ENCODE data around the gene DUSP15. TPM values are rescaled to one million over a fixed set of nuclear protein-coding genes. Genes with fewer than 3 reads are reported as not detected.

The DUSP15 gene
- total RNA-seq, 1 experiment from 2014 or later = not detected

- no peak overlapping the region for H3K4me2 ChIP-seq (ENCODE audit: low read length)
- H3K36me3 ChIP-seq (ENCODE audit: control insufficient read depth in 1 of 2, insufficient read depth in 2 of 2, low read length in 2 of 2) = no peaks in the 10 kb centered on the region
- H2AFZ ChIP-seq (ENCODE audit: low read depth, low read length, poor library complexity, severe bottlenecking) = no peak overlapping the region
- ChIA-PET RAD21 (ENCODE audit: low non-redundant PET in 1 of 2, low total read pairs in 2 of 2, uncharacterized antibody in 2 of 2, unreplicated experiment in 2 of 2) (no interaction called here), CTCF (no interaction called here), POLR2A (no interaction called here)
- H4K20me1 ChIP-seq (ENCODE audit: insufficient read depth) = no peaks in the 10 kb centered on the region
- ATAC-seq (no peak), DNase-seq (ENCODE audit: low read depth, low spot score) (no peak)
- no peaks in the 10 kb centered on the region for H3K9me2 ChIP-seq (ENCODE audit: insufficient read depth)
- no peak for TF ChIP-seq REST (IDR thresholded peaks at IDR 0.05; ENCODE audit: low read depth)
- no peak for TF ChIP-seq ZNF274 (IDR thresholded peaks at IDR 0.05; ENCODE audit: low read depth, low read length)
- TF ChIP-seq CEBPB (IDR thresholded peaks at IDR 0.05; ENCODE audit: low read depth) = no peak
- TF ChIP-seq SP1 (IDR thresholded peaks at IDR 0.05; ENCODE audit: low read depth) = no peak
- no peak for TF ChIP-seq EZH2phosphoT487 (IDR thresholded peaks at IDR 0.05; ENCODE audit: borderline replicate concordance)
- TF ChIP-seq JUND (IDR thresholded peaks at IDR 0.05) = no peak
- no peak for TF ChIP-seq CTCF (IDR thresholded peaks at IDR 0.05 in 2 of 3, conservative IDR thresholded peaks at IDR 0.05 in 1 of 3; ENCODE audit: borderline replicate concordance in 1 of 3, insufficient read depth in 1 of 3, low read depth in 2 of 3, low read length in 2 of 3)
- no peak for TF ChIP-seq POLR2A (IDR thresholded peaks at IDR 0.05; ENCODE audit: borderline replicate concordance, extremely low read depth, insufficient read depth, insufficient read length)
- TF ChIP-seq SIN3A (IDR thresholded peaks at IDR 0.05; ENCODE audit: low read depth) = no peak
- no peak for TF ChIP-seq FOSL1 (IDR thresholded peaks at IDR 0.05; ENCODE audit: low read depth)
- no peak for TF ChIP-seq ZBTB33 (IDR thresholded peaks at IDR 0.05; ENCODE audit: extremely low read depth, insufficient replicate concordance, low read length)
- no peak for TF ChIP-seq RAD21 (IDR thresholded peaks at IDR 0.05; ENCODE audit: low read depth)
- TF ChIP-seq ZFX (IDR thresholded peaks at IDR 0.05) = no peak
- no peak for TF ChIP-seq YY1 (IDR thresholded peaks at IDR 0.05; ENCODE audit: extremely low read depth, insufficient replicate concordance, low read depth, low read length)
- no peak for TF ChIP-seq MAX (IDR thresholded peaks at IDR 0.05)
- no peak for TF ChIP-seq EGR1 (IDR thresholded peaks at IDR 0.05; ENCODE audit: low read depth)
- TF ChIP-seq CBX3 (IDR thresholded peaks at IDR 0.05; ENCODE audit: low read depth) = no peak
- TF ChIP-seq TCF7L2 (IDR thresholded peaks at IDR 0.05; ENCODE audit: borderline replicate concordance, extremely low read depth, insufficient read depth, insufficient read length) = no peak
- no peak for TF ChIP-seq ATF3 (IDR thresholded peaks at IDR 0.05)
- H3K9me3 ChIP-seq (ENCODE audit: control insufficient read depth in 1 of 2, insufficient read depth in 1 of 2, low read depth in 1 of 2, low read length in 2 of 2) = no peaks in the 10 kb centered on the region
- no peaks in the 10 kb centered on the region for H3K4me1 ChIP-seq (ENCODE audit: control insufficient read depth in 1 of 2, insufficient read depth in 2 of 2, low read length in 2 of 2)
- no peaks in the 10 kb centered on the region for H3K79me2 ChIP-seq (ENCODE audit: insufficient read depth, low read length)
- no peak overlapping the region for H3K4me3 ChIP-seq (replicated peaks in 1 of 2; ENCODE audit: low read depth in 1 of 2, low read length in 2 of 2)
- no peak overlapping the region for H3K9ac ChIP-seq (ENCODE audit: low read length)
- no peak overlapping the region for H3K27ac ChIP-seq (ENCODE audit: low read depth, low read length)
- intact Hi-C loops (cut with micrococcal nuclease) = no loop called here
- H3K27me3 ChIP-seq (ENCODE audit: insufficient read depth, low read length) = no peaks in the 10 kb centered on the region
- no TSS peak for BruUV-seq (replicated peaks)
Measured at GRCh38 chr20:31909253-31910070, 39.1 kb upstream of the DUSP15 start.
